B cell (primary cell): Measurements from ENCODE around the gene DSTYK. TPM values are rescaled to one million over a fixed set of nuclear protein-coding genes. Genes with fewer than 3 reads are reported as not detected.

Experiments
- ATAC-seq: fragments of 200-7000 bp; cut with Tn5 transposase; one replicate; pipeline ENCODE4 v1.10.0; 2021; ENCODE audit warnings: low read depth, mild to moderate bottlenecking, moderate number of reproducible peaks, moderate library complexity
- CTCF ChIA-PET: fragments of 350-600 bp; sonication (Branson Sonifier 250); formaldehyde crosslinking; loops from one replicate; lab custom pipeline; 2021; ENCODE audit warnings: antibody characterized with exemption, inconsistent platforms; lab: Charles Lee
- POLR2A ChIA-PET: fragments of 350-600 bp; sonication (Branson Sonifier 250); formaldehyde crosslinking; loops from one replicate; lab custom pipeline; 2021; ENCODE audit warnings: antibody characterized with exemption; lab: Charles Lee
- DNase-seq: peaks from one replicate; pipeline ENCODE4 v3.0.0; 2013
- H2AFZ ChIP-seq: 2 replicates; pipeline ENCODE4 v1.6.1; 2012; ENCODE audit warnings: mild to moderate bottlenecking, low read depth, low read length; ENCODE audit not compliant: insufficient read depth, poor library complexity, severe bottlenecking
- H3K27ac ChIP-seq, 2 donors: 1 replicate in 1 of 2; 2 replicates in 1 of 2; pipeline ENCODE4 v1.5.1; 2012 to 2013; ENCODE audit warnings: low read length in 2 of 2, mild to moderate bottlenecking in 2 of 2, moderate library complexity in 1 of 2
- H3K27me3 ChIP-seq, 4 experiments: fragments of 200-600 bp in 1 of 4; sonication (generic) in 1 of 4; replicated peaks in 1 of 4; 1 replicate in 2 of 4; 2 replicates in 2 of 4; pipeline versions ENCODE4 v1.6.1 to v1.7.0; 2013 to 2016; ENCODE audit warnings: low read length in 3 of 4, mild to moderate bottlenecking in 2 of 4, mixed read lengths in 1 of 4, moderate library complexity in 1 of 4; ENCODE audit not compliant: insufficient read depth in 4 of 4, control insufficient read depth in 3 of 4; ENCODE audit errors: control extremely low read depth in 1 of 4
- H3K36me3 ChIP-seq, 2 experiments: replicated peaks in 1 of 2; 1 replicate in 1 of 2; 2 replicates in 1 of 2; pipeline versions ENCODE4 v1.6.1 to v1.7.1; 2013; ENCODE audit warnings: low read length in 1 of 2; ENCODE audit not compliant: insufficient read depth in 2 of 2, control insufficient read depth in 1 of 2; ENCODE audit errors: control extremely low read depth in 1 of 2, extremely low read depth in 1 of 2
- H3K4me1 ChIP-seq, 2 donors: fragments of 200-600 bp in 1 of 2; sonication (generic) in 1 of 2; 1 replicate in 1 of 2; 2 replicates in 1 of 2; pipeline versions ENCODE4 v1.5.1 to v1.6.1; 2013 to 2017; ENCODE audit warnings: low read length in 2 of 2; ENCODE audit not compliant: control insufficient read depth in 2 of 2, insufficient read depth in 2 of 2
- H3K4me2 ChIP-seq: replicated peaks from 2 replicates; pipeline ENCODE3; 2012; ENCODE audit warnings: mild to moderate bottlenecking, low read depth, low read length; ENCODE audit not compliant: poor library complexity, severe bottlenecking
- H3K4me3 ChIP-seq, 5 experiments: fragments of 200-600 bp in 1 of 5; sonication (generic) in 1 of 5; 1 replicate in 3 of 5; 2 replicates in 2 of 5; pipeline versions ENCODE4 v1.5.1 to v1.7.0; 2011 to 2016; ENCODE audit warnings: low read length in 4 of 5, mild to moderate bottlenecking in 4 of 5, low read depth in 2 of 5, control low read depth in 1 of 5, moderate library complexity in 1 of 5; ENCODE audit not compliant: insufficient read depth in 1 of 5; ENCODE audit errors: control extremely low read depth in 1 of 5, extremely low read depth in 1 of 5
- H3K79me2 ChIP-seq: fragments of 200-600 bp; sonication (generic); one replicate; pipeline ENCODE4 v1.6.0; 2016; ENCODE audit warnings: low read length; ENCODE audit not compliant: control insufficient read depth, insufficient read depth
- H3K9ac ChIP-seq: fragments of 200-600 bp; sonication (generic); 2 replicates; pipeline ENCODE4 v1.6.1; 2017; ENCODE audit warnings: mild to moderate bottlenecking, low read length, moderate library complexity
- H3K9me3 ChIP-seq, 3 donors: one replicate each; pipeline versions ENCODE4 v1.6.1 to v1.7.1; 2013; ENCODE audit warnings: low read length in 2 of 3; ENCODE audit not compliant: control insufficient read depth in 2 of 3, insufficient read depth in 1 of 3; ENCODE audit errors: control extremely low read depth in 1 of 3
- H4K20me1 ChIP-seq: 2 replicates; pipeline ENCODE4 v1.6.0; 2012; ENCODE audit warnings: mild to moderate bottlenecking, low read length; ENCODE audit not compliant: insufficient read depth, control insufficient read depth, poor library complexity, severe bottlenecking
- H3K27ac Mint-ChIP-seq: one replicate; pipeline ENCODE4 v1.8.0; 2021; ENCODE audit warnings: mixed read lengths
- H3K27me3 Mint-ChIP-seq: one replicate; pipeline ENCODE4 v1.8.0; 2021; ENCODE audit warnings: mixed read lengths
- H3K4me1 Mint-ChIP-seq: one replicate; pipeline ENCODE4 v1.8.0; 2021; ENCODE audit warnings: mixed read lengths
- H3K4me3 Mint-ChIP-seq: one replicate; pipeline ENCODE4 v1.8.0; 2021; ENCODE audit warnings: mixed read lengths
- H3K9me3 Mint-ChIP-seq: one replicate; pipeline ENCODE4 v1.8.0; 2022; ENCODE audit warnings: mixed read lengths; ENCODE audit not compliant: insufficient read depth
- CTCF ChIP-seq: fragments of 200-600 bp; IDR thresholded peaks from one replicate; pipeline ENCODE4 v1.8.0; 2022; ENCODE audit warnings: antibody characterized with exemption, mild to moderate bottlenecking
- EZH2 ChIP-seq: IDR thresholded peaks from 2 replicates; pipeline ENCODE4 v1.6.1; 2012; ENCODE audit warnings: borderline replicate concordance, low read depth, mild to moderate bottlenecking, moderate library complexity, low read length; ENCODE audit not compliant: insufficient read depth, poor library complexity, severe bottlenecking
- WGBS: methylation state at CpG from one replicate; pipeline ENCODE4 v1.1.5; 2013; ENCODE audit warnings: missing lambda C conversion rate; ENCODE audit not compliant: insufficient coverage; 5-methylcytosine and 5-hydroxymethylcytosine counted together
- intact Hi-C: fragments of 100-400 bp; cut with micrococcal nuclease; formaldehyde crosslinking; loops from one replicate; pipeline ENCODE4 v1.10.0; 2022
- polyA plus RNA-seq: library from polyadenylated mRNA; depleted of rRNA; stranded (reverse); fragments of >200 nt; gene quantifications from 2 replicates; pipeline ENCODE4 v1.2.3, GENCODE V29; 2012
- total RNA-seq, 2 donors: library from RNA; stranded (reverse); fragments of 120-200 nt in 1 of 2; gene quantifications; 1 replicate in 1 of 2; 2 replicates in 1 of 2; pipeline versions ENCODE4 v1.2.3 to v1.2.4, GENCODE V29; 2013 to 2022

The DSTYK gene
- total and polyA plus RNA-seq, 2 donors (not counting 1 experiment from before 2014, with no cell fraction given) = 3.6 to 15.7 TPM

DNA sequence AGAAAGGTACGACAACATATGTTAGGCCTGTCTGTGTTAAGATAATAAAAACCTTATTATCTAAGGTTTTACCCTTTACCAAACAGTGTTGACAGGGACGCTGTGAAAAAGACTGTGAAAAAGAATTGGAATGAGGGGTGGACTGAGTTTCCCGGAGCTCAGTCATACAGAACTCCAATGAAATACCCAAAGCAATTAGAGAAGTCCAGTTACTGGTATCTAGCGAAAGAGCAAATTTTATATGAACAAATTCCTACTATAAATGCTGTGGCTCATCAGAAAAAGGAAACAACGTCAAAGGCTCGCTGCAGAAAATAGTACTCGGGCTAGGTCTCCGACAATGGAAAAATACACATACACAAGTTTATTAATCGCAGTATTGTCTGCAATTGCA lies 89.0 kb downstream of the DSTYK start:
- Histone ChIP-seq H3K4me1 (peaks cover 31 to 40% of the 10 kb centered on the region in 2 donors), H3K79me2 (peaks cover 41% of the 10 kb centered on the region), H3K4me3 (peak overlapping the region; percentile 74 to 99 (median 87)), H3K27me3 (no peaks in the 10 kb centered on the region), H4K20me1 (peaks cover 10% of the 10 kb centered on the region), H3K36me3 (peaks cover 3 to 6% of the 10 kb centered on the region in 2 experiments), H2AFZ (peak overlapping the region; percentile 82), H3K4me2 (peak overlapping the region; percentile 85), H3K9me3 (no peaks in the 10 kb centered on the region), H3K27ac (peak overlapping the region; percentile 95 to 96), H3K9ac (peak overlapping the region; percentile 89)
- POLR2A ChIA-PET = interaction anchor here (0.9 to 3.2 kb wide), 2 partner anchors 19 to 107 kb away, joined by 3 to 12 read pairs; no protein-coding TSS in a partner anchor
- Mint-ChIP-seq H3K4me3 (peak overlapping the region; percentile 98), H3K9me3 (no peaks in the 10 kb centered on the region), H3K4me1 (peaks cover 48% of the 10 kb centered on the region), H3K27ac (peak overlapping the region; percentile 100), H3K27me3 (no peaks in the 10 kb centered on the region)
- TF ChIP-seq CTCF = peak; percentile 5
- TF ChIP-seq EZH2 = no peak
- 15% methylated on average over 4 of the region's 9 CpGs for WGBS
- CTCF ChIA-PET = interaction anchor here (1.0 to 7.9 kb wide), 8 partner anchors 12 to 363 kb away, joined by 3 to 86 read pairs (median 4); partner anchors contain the start of gene DSTYK
- intact Hi-C loops = loop anchor here (1.0 to 10.0 kb wide), 8 partner anchors 19 to 1258 kb away; partner anchors contain the start of genes DSTYK, RAB29, SNRPE and TMCC2
- ATAC-seq = no peak
- no peak for DNase-seq
